ENCODE results near the gene ACADVL. TPM values are rescaled to one million over a fixed set of nuclear protein-coding genes. Genes with fewer than 3 reads are reported as not detected.
A peak's percentile ranks its signal among the peaks of the same experiment; 100 is the strongest.

The ACADVL gene
- total RNA-seq, 1 experiment from 2014 or later: 283 TPM

DNA sequence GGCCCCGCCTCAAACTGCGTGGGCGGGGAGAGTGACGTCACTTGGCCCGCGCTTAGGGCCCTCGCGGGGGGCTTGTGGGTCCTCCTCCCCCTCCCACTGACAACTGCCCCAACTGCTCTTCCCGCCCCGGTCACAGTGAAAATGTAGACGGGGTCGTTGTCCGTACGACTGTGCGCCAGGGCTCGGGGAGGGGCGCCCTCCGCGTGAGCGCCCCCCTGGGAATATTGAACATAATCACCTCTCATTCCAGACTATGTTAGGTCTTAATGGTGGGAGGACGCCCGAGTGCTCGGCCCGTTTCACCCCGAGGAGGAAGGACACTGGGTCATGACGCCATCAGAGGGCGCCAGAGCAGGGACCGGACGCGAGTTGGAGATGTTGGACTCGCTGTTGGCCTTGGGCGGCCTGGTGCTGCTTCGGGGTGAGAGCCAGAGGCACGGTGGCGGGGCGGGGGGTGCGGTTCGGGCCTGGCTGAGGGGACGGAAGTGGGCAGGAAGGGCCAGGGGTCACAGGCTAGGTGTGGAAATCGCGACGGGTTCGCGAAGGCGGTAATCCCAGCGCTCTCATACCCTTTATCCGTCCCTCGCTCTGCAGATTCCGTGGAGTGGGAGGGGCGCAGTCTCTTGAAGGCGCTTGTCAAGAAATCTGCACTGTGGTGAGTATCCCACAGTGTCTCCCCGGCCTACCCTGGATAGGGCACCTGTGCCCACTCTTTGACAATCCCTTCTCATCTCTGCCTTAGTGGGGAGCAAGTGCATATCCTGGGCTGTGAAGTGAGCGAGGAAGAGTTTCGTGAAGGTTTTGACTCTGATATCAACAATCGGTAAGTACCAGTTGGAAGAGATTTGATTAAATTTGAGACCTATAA lies 32.7 kb downstream of the ACADVL start, which contains the start of gene ELP5:
ELP5 (plus strand) TSS at position 40 of the 868 bp plus-strand sequence; CDS start at position 376, 336 bp downstream.
- no peak within 1 kb of the TSS for H4K5ac ChIP-seq (ENCODE audit: insufficient read length, low read depth, low read length)
- peak within 1 kb of the TSS; percentile 90 for H3K18ac ChIP-seq (ENCODE audit: insufficient read length, low read depth, low read length)
- peaks cover 13% of the 10 kb centered on the region for H3K79me1 ChIP-seq (ENCODE audit: insufficient read depth, low read depth, low read length, poor library complexity, severe bottlenecking)
- peak within 1 kb of the TSS; percentile 9 for H3K27ac ChIP-seq (ENCODE audit: insufficient read length, low read depth, low read length)
- no peaks in the 10 kb centered on the region for H3K9me3 ChIP-seq (ENCODE audit: control insufficient read depth, low read depth, low read length)
- peaks cover 22 to 42% (median 40%) of the 10 kb centered on the region in 3 experiments for H3K36me3 Mint-ChIP-seq (ENCODE audit: insufficient read depth in 1 of 3, low read depth in 3 of 3)
- no peaks in the 10 kb centered on the region; the same call in 1 of the 2 replicates for H3K4me1 ChIP-seq (ENCODE audit: insufficient read depth, low read length)
- H4K91ac ChIP-seq (ENCODE audit: insufficient read length, low read depth, low read length): no peak within 1 kb of the TSS
- H2BK12ac ChIP-seq (ENCODE audit: insufficient read length, low read depth, low read length): no peak within 1 kb of the TSS
- no peak within 1 kb of the TSS for H3K23ac ChIP-seq (ENCODE audit: insufficient read length, low read depth, low read length)
- H3K27ac Mint-ChIP-seq: peak within 1 kb of the TSS; percentile 100
- peak within 1 kb of the TSS; percentile 90 to 95 for H3K4me3 Mint-ChIP-seq
- no peak within 1 kb of the TSS for H4K8ac ChIP-seq (replicated peaks; ENCODE audit: insufficient read length, low read depth, low read length)
- H3K9ac ChIP-seq (ENCODE audit: extremely low read depth, insufficient read length, low read length): peak within 1 kb of the TSS; percentile 81
- DNase-seq: peak; percentile 98
- no peak within 1 kb of the TSS for H2AK5ac ChIP-seq (ENCODE audit: insufficient read length, low read length)
- peaks cover 6% of the 10 kb centered on the region for H3K23me2 ChIP-seq (ENCODE audit: insufficient read length, low read depth, low read length, poor library complexity, severe bottlenecking)
- no peak within 1 kb of the TSS for H2BK5ac ChIP-seq (ENCODE audit: insufficient read length, low read length)
- H3K56ac ChIP-seq (ENCODE audit: insufficient read length, low read depth, low read length): no peak within 1 kb of the TSS
- H3K14ac ChIP-seq (ENCODE audit: insufficient read depth, low read length): peak within 1 kb of the TSS; percentile 81
- TF ChIP-seq, protein P1, sequence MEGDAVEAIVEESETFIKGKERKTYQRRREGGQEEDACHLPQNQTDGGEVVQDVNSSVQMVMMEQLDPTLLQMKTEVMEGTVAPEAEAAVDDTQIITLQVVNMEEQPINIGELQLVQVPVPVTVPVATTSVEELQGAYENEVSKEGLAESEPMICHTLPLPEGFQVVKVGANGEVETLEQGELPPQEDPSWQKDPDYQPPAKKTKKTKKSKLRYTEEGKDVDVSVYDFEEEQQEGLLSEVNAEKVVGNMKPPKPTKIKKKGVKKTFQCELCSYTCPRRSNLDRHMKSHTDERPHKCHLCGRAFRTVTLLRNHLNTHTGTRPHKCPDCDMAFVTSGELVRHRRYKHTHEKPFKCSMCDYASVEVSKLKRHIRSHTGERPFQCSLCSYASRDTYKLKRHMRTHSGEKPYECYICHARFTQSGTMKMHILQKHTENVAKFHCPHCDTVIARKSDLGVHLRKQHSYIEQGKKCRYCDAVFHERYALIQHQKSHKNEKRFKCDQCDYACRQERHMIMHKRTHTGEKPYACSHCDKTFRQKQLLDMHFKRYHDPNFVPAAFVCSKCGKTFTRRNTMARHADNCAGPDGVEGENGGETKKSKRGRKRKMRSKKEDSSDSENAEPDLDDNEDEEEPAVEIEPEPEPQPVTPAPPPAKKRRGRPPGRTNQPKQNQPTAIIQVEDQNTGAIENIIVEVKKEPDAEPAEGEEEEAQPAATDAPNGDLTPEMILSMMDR (conservative IDR thresholded peaks at IDR 0.05): no peak; the same call in 2 of the 3 replicates
- no peaks in the 10 kb centered on the region; the same call in 1 of the 2 replicates for H3K27me3 Mint-ChIP-seq (ENCODE audit: low read depth)
- no peaks in the 10 kb centered on the region for H4K20me1 ChIP-seq (ENCODE audit: control insufficient read depth, insufficient read depth, insufficient read length)
- H3K4me2 ChIP-seq (ENCODE audit: insufficient read depth, insufficient read length, low read length): peak within 1 kb of the TSS; percentile 79
- WGBS (ENCODE audit: extremely low coverage, insufficient read length, low lambda C conversion rate): no CpG with 5 or more reads among the region's 55 CpGs
- H3K9me3 Mint-ChIP-seq: no peaks in the 10 kb centered on the region
- H3K27me3 ChIP-seq (ENCODE audit: insufficient read depth, low read length): no peaks in the 10 kb centered on the region
- H2AFZ ChIP-seq (ENCODE audit: low read length): no peak within 1 kb of the TSS
- no peak within 1 kb of the TSS for H3K4ac ChIP-seq (ENCODE audit: low read depth, low read length)
- H3T11ph ChIP-seq (ENCODE audit: low read length): no peak within 1 kb of the TSS
- H2BK20ac ChIP-seq (ENCODE audit: low read depth, low read length, poor library complexity, severe bottlenecking): no peak within 1 kb of the TSS
- H3K4me1 Mint-ChIP-seq: peaks cover 22 to 28% of the 10 kb centered on the region in 2 experiments
- peak within 1 kb of the TSS; percentile 50 for H2BK120ac ChIP-seq (ENCODE audit: low read depth, low read length, poor library complexity, severe bottlenecking)
- no peak within 1 kb of the TSS for H2BK15ac ChIP-seq (ENCODE audit: low read depth, low read length)
- peaks cover 25% of the 10 kb centered on the region; the same call in 1 of the 2 replicates for H3K79me2 ChIP-seq (ENCODE audit: insufficient read depth, low read length)
